Measurements from ENCODE around the gene VPS35. TPM values are rescaled to one million over a fixed set of nuclear protein-coding genes. Genes with fewer than 3 reads are reported as not detected.

VPS35 gene
- total RNA-seq, 1 experiment from 2014 or later: 70.4 TPM

DNA sequence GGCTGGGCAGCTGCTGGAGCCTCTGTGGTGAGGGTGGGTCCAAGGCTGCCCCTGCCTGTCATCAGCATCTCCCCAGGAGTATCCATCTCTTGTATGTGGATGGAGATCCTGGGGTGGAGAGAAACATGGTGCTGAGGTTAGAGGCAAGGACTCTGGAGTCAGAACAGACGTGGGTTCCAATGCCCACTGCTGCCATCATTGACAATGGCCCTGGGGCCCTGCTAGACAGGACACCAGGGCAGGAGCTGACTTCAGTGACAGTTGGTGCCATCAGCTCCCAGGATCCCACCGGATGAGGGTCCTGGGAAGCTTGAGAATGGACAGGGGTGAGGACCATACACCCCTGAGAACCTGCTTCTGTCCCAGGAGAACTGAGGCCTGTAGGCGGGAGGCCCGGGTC is 43.6 kb upstream of the VPS35 start:
- H3K23ac ChIP-seq (ENCODE audit: insufficient read length, low read depth, low read length): no peak overlapping the region
- H3K4ac ChIP-seq (ENCODE audit: low read depth, low read length): no peak overlapping the region
- Mint-ChIP-seq H3K4me1 (no peaks in the 10 kb centered on the region), H3K9me3 (no peaks in the 10 kb centered on the region; a peak in 2 of 5 replicates), H3K4me3 (no peak overlapping the region), H3K27me3 (ENCODE audit: low read depth) (no peaks in the 10 kb centered on the region; the same call in 1 of the 2 replicates), H3K36me3 (ENCODE audit: insufficient read depth in 1 of 3, low read depth in 3 of 3) (no peaks in the 10 kb centered on the region; a peak in 1 of 7 replicates), H3K27ac (no peak overlapping the region)
- no peak overlapping the region for H2BK15ac ChIP-seq (ENCODE audit: low read depth, low read length)
- H2BK120ac ChIP-seq (ENCODE audit: low read depth, low read length, poor library complexity, severe bottlenecking): no peak overlapping the region
- H4K20me1 ChIP-seq (ENCODE audit: control insufficient read depth, insufficient read depth, insufficient read length): no peaks in the 10 kb centered on the region
- no peak overlapping the region for H4K5ac ChIP-seq (ENCODE audit: insufficient read length, low read depth, low read length)
- H3K79me1 ChIP-seq (ENCODE audit: insufficient read depth, low read depth, low read length, poor library complexity, severe bottlenecking): no peaks in the 10 kb centered on the region
- H3K4me1 ChIP-seq (ENCODE audit: insufficient read depth, low read length): no peaks in the 10 kb centered on the region
- H3K9ac ChIP-seq (ENCODE audit: extremely low read depth, insufficient read length, low read length): no peak overlapping the region
- H3K27me3 ChIP-seq (ENCODE audit: insufficient read depth, low read length): no peaks in the 10 kb centered on the region
- no peak overlapping the region for H3K56ac ChIP-seq (ENCODE audit: insufficient read length, low read depth, low read length)
- H3K23me2 ChIP-seq (ENCODE audit: insufficient read length, low read depth, low read length, poor library complexity, severe bottlenecking): no peaks in the 10 kb centered on the region
- no peak overlapping the region for H2BK20ac ChIP-seq (ENCODE audit: low read depth, low read length, poor library complexity, severe bottlenecking)
- TF ChIP-seq, protein P1, sequence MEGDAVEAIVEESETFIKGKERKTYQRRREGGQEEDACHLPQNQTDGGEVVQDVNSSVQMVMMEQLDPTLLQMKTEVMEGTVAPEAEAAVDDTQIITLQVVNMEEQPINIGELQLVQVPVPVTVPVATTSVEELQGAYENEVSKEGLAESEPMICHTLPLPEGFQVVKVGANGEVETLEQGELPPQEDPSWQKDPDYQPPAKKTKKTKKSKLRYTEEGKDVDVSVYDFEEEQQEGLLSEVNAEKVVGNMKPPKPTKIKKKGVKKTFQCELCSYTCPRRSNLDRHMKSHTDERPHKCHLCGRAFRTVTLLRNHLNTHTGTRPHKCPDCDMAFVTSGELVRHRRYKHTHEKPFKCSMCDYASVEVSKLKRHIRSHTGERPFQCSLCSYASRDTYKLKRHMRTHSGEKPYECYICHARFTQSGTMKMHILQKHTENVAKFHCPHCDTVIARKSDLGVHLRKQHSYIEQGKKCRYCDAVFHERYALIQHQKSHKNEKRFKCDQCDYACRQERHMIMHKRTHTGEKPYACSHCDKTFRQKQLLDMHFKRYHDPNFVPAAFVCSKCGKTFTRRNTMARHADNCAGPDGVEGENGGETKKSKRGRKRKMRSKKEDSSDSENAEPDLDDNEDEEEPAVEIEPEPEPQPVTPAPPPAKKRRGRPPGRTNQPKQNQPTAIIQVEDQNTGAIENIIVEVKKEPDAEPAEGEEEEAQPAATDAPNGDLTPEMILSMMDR (conservative IDR thresholded peaks at IDR 0.05): no peak
- no peak overlapping the region for H3K4me2 ChIP-seq (ENCODE audit: insufficient read depth, insufficient read length, low read length)
- H2BK5ac ChIP-seq (ENCODE audit: insufficient read length, low read length): no peak overlapping the region
- H3K18ac ChIP-seq (ENCODE audit: insufficient read length, low read depth, low read length): no peak overlapping the region
- H3K9me3 ChIP-seq (ENCODE audit: control insufficient read depth, low read depth, low read length): no peaks in the 10 kb centered on the region
- no peaks in the 10 kb centered on the region for H3K79me2 ChIP-seq (ENCODE audit: insufficient read depth, low read length)
- H3K27ac ChIP-seq (ENCODE audit: insufficient read length, low read depth, low read length): no peak overlapping the region
- WGBS (ENCODE audit: extremely low coverage, insufficient read length, low lambda C conversion rate): no CpG with 5 or more reads among the region's 4 CpGs
- DNase-seq: no peak
- no peak overlapping the region for H2AFZ ChIP-seq (ENCODE audit: low read length)
- no peak overlapping the region for H3T11ph ChIP-seq (ENCODE audit: low read length)
- no peak overlapping the region for H2BK12ac ChIP-seq (ENCODE audit: insufficient read length, low read depth, low read length)
- no peak overlapping the region for H4K91ac ChIP-seq (ENCODE audit: insufficient read length, low read depth, low read length)
- H4K8ac ChIP-seq (replicated peaks; ENCODE audit: insufficient read length, low read depth, low read length): no peak overlapping the region
- no peak overlapping the region for H3K14ac ChIP-seq (ENCODE audit: insufficient read depth, low read length)
- no peak overlapping the region for H2AK5ac ChIP-seq (ENCODE audit: insufficient read length, low read length)
